Coronary artery (tissue), 2 donors: ENCODE data around the gene SIPA1L3.

Source experiments
- DNase-seq: peaks from one replicate; pipeline ENCODE4 v3.0.0-alpha.2; 2017; ENCODE audit warnings: low spot score
- H3K27ac ChIP-seq, 2 donors: fragments of 200-600 bp; sonication (generic); one replicate each; pipeline ENCODE4 v1.5.1; 2016 to 2019
- H3K4me3 ChIP-seq: fragments of 200-600 bp; sonication (generic); 2 replicates; pipeline ENCODE4 v1.5.1; 2016; ENCODE audit warnings: mild to moderate bottlenecking, moderate library complexity
- TF ChIP-seq, protein P1 (sequence below): fragments of 200-600 bp; sonication (generic); IDR thresholded peaks from one replicate; pipeline ENCODE4 v1.5.1; 2019; ENCODE audit warnings: antibody characterized with exemption

Gene SIPA1L3

DNA sequence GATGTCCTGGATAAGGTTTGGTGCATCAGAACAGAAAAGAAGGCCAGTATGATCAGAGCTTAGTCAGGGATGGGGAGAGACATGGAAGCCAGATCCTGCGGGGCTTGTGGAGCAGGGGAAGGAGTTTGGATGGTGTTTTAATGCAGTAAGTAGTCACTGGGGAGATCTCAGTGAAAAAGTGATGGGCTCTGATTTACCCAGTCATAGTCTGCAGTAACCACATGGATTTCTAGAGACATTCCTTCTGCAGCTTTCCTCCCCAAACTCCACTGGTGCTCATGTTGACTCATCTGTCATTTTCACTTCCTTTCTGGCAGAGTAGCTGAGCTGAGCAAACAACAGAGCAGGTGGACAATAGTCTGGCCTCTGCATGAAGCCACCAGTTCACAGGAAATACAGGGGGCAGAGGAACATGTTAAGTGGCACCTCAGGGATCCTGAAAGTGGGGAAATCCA lies 172.9 kb downstream of the SIPA1L3 start:
- TF ChIP-seq, protein P1, sequence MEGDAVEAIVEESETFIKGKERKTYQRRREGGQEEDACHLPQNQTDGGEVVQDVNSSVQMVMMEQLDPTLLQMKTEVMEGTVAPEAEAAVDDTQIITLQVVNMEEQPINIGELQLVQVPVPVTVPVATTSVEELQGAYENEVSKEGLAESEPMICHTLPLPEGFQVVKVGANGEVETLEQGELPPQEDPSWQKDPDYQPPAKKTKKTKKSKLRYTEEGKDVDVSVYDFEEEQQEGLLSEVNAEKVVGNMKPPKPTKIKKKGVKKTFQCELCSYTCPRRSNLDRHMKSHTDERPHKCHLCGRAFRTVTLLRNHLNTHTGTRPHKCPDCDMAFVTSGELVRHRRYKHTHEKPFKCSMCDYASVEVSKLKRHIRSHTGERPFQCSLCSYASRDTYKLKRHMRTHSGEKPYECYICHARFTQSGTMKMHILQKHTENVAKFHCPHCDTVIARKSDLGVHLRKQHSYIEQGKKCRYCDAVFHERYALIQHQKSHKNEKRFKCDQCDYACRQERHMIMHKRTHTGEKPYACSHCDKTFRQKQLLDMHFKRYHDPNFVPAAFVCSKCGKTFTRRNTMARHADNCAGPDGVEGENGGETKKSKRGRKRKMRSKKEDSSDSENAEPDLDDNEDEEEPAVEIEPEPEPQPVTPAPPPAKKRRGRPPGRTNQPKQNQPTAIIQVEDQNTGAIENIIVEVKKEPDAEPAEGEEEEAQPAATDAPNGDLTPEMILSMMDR = no peak
- no peak for DNase-seq
- no peak overlapping the region for H3K27ac ChIP-seq

DNA sequence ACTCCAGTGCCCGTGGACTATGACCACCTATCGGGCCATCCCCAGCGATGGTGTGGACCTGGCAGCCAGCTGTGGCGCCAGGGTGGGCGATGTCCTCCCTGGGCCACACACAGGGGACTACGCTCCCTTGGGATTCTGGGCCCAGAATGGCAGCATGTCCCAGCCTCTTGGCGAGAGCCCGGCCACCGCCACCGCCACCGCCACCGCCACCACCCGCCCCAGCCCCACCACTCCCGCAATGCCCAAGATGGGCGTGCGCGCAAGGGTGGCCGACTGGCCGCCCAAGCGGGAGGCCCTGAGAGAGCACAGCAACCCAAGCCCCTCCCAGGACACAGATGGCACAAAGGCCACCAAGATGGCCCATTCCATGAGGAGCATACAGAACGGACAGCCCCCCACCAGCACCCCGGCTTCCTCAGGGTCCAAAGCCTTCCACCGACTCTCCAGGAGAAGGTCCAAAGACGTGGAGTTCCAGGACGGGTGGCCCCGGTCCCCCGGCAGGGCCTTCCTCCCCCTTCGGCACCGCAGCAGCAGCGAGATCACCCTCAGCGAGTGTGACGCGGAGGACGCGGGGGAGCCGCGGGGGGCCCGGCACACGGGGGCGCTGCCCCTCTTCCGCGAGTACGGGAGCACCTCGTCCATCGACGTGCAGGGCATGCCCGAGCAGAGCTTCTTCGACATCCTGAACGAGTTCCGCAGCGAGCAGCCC lies 174.7 kb downstream of the SIPA1L3 start:
- TF ChIP-seq, protein P1 = no peak
- no peak overlapping the region for H3K4me3 ChIP-seq
- no peak for DNase-seq

More for the DNA sequence above, 172.9 kb downstream of the SIPA1L3 start:
- H3K4me3 ChIP-seq = no peak overlapping the region

DNA sequence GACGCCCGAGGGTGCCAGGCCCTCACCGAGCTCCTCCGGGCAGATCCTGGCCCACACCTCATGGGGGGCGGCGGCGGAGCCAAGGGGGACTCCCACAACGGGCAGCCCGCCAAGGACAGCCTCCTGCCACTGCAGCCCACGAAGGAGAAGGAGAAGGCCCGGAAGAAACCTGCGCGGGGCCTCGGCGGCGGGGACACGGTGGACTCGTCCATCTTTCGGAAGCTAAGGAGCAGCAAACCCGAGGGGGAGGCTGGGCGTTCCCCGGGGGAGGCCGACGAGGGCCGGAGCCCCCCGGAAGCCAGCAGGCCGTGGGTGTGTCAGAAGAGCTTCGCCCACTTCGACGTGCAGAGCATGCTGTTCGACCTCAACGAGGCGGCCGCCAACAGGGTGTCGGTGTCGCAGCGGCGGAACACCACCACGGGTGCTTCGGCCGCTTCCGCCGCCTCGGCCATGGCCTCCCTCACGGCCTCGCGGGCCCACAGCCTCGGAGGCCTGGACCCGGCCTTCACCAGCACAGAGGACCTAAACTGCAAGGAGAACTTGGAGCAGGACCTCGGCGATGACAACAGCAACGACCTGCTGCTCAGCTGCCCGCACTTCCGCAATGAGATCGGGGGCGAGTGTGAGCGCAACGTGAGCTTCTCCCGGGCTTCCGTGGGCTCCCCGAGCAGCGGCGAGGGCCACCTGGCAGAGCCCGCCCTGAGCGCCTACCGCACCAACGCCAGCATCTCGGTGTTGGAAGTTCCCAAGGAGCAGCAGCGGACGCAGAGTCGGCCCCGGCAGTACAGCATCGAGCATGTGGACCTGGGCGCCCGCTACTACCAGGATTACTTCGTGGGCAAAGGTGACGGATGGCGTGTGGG lies 175.5 kb downstream of the SIPA1L3 start:
- Histone ChIP-seq H3K27ac (no peak overlapping the region), H3K4me3 (no peak overlapping the region)
- TF ChIP-seq, protein P1 = no peak
- no peak for DNase-seq

More for the DNA sequence above, 174.7 kb downstream of the SIPA1L3 start:
- no peak overlapping the region for H3K27ac ChIP-seq

DNA sequence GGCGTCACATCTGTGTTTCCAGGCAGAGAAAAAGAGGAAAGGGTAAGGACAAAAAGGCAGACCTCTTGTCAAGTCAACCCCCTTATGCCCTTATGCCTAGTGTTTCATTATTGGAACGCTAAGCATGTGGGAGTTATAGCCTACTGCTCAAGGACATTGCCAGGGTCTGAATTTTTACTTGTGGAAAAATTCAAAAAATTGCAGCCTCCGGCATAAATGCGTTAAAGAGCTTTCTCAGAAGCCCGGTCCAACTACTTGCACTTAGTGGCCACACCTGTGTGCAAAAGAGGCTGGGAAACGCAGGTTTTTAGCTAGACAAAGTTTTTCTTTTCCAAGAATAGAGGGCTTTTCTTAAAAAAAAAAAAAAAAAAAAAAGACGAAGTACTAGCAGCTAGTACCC lies 177.2 kb downstream of the SIPA1L3 start:
- H3K27ac ChIP-seq = no peak overlapping the region
- H3K4me3 ChIP-seq = no peak overlapping the region
- no peak for DNase-seq
- TF ChIP-seq, protein P1 = no peak

DNA sequence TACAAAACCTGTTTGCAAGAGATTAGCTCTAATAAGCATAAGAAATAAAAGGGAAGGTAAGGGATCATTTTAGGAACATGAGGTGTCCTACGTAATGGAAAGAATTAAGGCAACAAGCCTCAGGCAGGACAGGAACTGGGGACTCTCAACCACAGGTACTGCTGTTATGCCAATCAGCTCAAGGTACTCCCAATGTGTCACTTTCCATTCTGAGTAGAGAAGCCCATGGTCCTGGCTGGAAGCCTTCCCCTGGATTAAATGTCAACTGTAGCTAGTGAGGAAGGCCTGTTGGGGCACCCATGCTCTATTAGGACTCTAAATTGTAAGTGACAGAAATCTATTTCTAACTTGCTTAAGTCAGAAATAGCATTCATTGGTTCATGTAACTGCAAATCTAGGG lies 182.4 kb downstream of the SIPA1L3 start:
- H3K27ac ChIP-seq = no peak overlapping the region
- TF ChIP-seq, protein P1 = no peak
- no peak for DNase-seq

DNA sequence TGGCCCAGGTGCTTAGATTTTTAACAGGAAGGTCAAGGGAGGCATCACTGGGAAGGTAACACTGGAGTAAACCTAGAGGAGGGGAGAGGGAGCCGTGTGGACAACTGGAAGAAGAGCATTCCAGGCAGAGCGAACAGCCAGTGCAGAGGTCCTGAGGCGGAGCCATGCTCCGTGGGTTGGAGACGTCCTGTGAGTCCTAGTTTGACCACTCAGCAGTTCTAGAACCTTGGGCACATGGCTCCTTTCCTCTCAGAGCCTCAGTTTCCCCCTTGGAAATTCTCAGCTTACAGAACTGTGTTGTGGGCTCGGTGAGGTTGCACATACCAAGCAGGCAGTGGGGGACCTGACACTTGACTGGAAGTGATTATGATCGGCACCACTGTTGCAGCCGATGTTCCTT lies 186.1 kb downstream of the SIPA1L3 start:
- TF ChIP-seq, protein P1 = no peak
- no peak for DNase-seq
- Histone ChIP-seq H3K27ac (no peak overlapping the region), H3K4me3 (no peak overlapping the region)

More for the DNA sequence above, 182.4 kb downstream of the SIPA1L3 start:
- no peak overlapping the region for H3K4me3 ChIP-seq
